HepG2 (cell line): ENCODE measurements around the gene AP1G1. TPM values are rescaled to one million over a fixed set of nuclear protein-coding genes. Genes with fewer than 3 reads are reported as not detected.

Experiments
- ATAC-seq: fragments of 200-7000 bp; cut with Tn5 transposase; 3 replicates; pipeline ENCODE4 v1.9.1; 2020; ENCODE audit warnings: mild to moderate bottlenecking, moderate library complexity
- BruUV-seq: library from RNA; stranded (reverse); fragments of 400-500 nt; replicated peaks from 2 replicates; lab custom pipeline; 2021; lab: Mats Ljungman, UMichigan
- CTCF ChIA-PET: fragments of 300-600 bp; formaldehyde crosslinking; extraction: SDS; loops from one replicate; lab custom pipeline; 2021; ENCODE audit warnings: low total read pairs, inconsistent platforms, low intra/inter-chr PET ratio; lab: Yijun Ruan, JAX
- POLR2A ChIA-PET: fragments of 350-600 bp; sonication (Branson Sonifier 250); formaldehyde crosslinking; loops from one replicate; lab custom pipeline; 2020; ENCODE audit warnings: antibody characterized with exemption, inconsistent platforms; lab: Yijun Ruan, JAX
- DNase-seq: peaks from one replicate; pipeline ENCODE4 v3.0.0-alpha.2; 2015; ENCODE audit warnings: low spot score
- FAIRE-seq: peaks from 3 replicates; lab custom pipeline; 2011; peaks lifted over from hg19 to GRCh38; lab: Jason Lieb, UNC
- H2AFZ ChIP-seq: one replicate; pipeline ENCODE4 v1.6.1; 2011; ENCODE audit warnings: low read length, inconsistent platforms
- H3K27ac ChIP-seq: fragments of 300-600 bp; 3 replicates; pipeline ENCODE4 v1.8.0; 2011; ENCODE audit warnings: mixed run types, mild to moderate bottlenecking, mixed read lengths, low read length, inconsistent platforms; ENCODE audit not compliant: insufficient read depth; ENCODE audit errors: extremely low read length
- H3K27me3 ChIP-seq, 2 experiments: fragments of 200-600 bp in 1 of 2; 2 replicates in 1 of 2; 3 replicates in 1 of 2; pipeline versions ENCODE4 v1.6.0 to v1.8.0; 2011; ENCODE audit warnings: low read length in 2 of 2, mild to moderate bottlenecking in 2 of 2, moderate library complexity in 2 of 2, inconsistent platforms in 1 of 2; ENCODE audit not compliant: insufficient read depth in 2 of 2, control insufficient read depth in 1 of 2
- H3K36me3 ChIP-seq, 2 experiments: fragments of 200-600 bp in 1 of 2; replicated peaks in 1 of 2; 2 replicates in 1 of 2; 3 replicates in 1 of 2; pipeline versions ENCODE4 v1.5.1 to v1.8.0; 2011; ENCODE audit warnings: low read length in 2 of 2, inconsistent platforms in 1 of 2; ENCODE audit not compliant: insufficient read depth in 2 of 2, control insufficient read depth in 1 of 2
- H3K4me1 ChIP-seq: 2 replicates; pipeline ENCODE4 v1.5.1; 2012; ENCODE audit warnings: low read length, inconsistent platforms; ENCODE audit not compliant: insufficient read depth
- H3K4me2 ChIP-seq: 2 replicates; pipeline ENCODE4 v1.6.0; 2011; ENCODE audit warnings: low read depth, low read length, inconsistent platforms
- H3K4me3 ChIP-seq, 3 experiments: fragments of 200-600 bp in 1 of 3; sonication (generic), shearing (Covaris generic) in 1 of 3; replicated peaks in 1 of 3; 2 replicates each; pipeline ENCODE4 v1.5.1; 2011 to 2016; ENCODE audit warnings: low read length in 3 of 3, inconsistent platforms in 2 of 3, low read depth in 2 of 3, mild to moderate bottlenecking in 2 of 3, control low read depth in 1 of 3, mixed read lengths in 1 of 3; ENCODE audit not compliant: insufficient read depth in 1 of 3
- H3K79me2 ChIP-seq: one replicate; pipeline ENCODE4 v1.6.1; 2011; ENCODE audit warnings: low read length, inconsistent platforms; ENCODE audit not compliant: insufficient read depth
- H3K9ac ChIP-seq: 2 replicates; pipeline ENCODE4 v1.6.0; 2011; ENCODE audit warnings: mild to moderate bottlenecking, low read depth, low read length, inconsistent platforms; ENCODE audit not compliant: insufficient read depth
- H3K9me3 ChIP-seq: 2 replicates; pipeline ENCODE4 v1.5.1; 2012; ENCODE audit warnings: mild to moderate bottlenecking, low read length
- H4K20me1 ChIP-seq: 2 replicates; pipeline ENCODE4 v1.6.0; 2011; ENCODE audit warnings: inconsistent platforms, mild to moderate bottlenecking, low read length, moderate library complexity; ENCODE audit not compliant: insufficient read depth
- CEBPZ ChIP-seq: IDR thresholded peaks from 2 replicates; pipeline ENCODE4 v1.6.1; 2012; ENCODE audit warnings: low read length, improper control_type of control experiment
- CTCF ChIP-seq: sonication (generic); formaldehyde crosslinking; IDR thresholded peaks from 2 replicates; pipeline ENCODE4 v1.5.0; 2020; ENCODE audit warnings: mild to moderate bottlenecking, missing genetic modification reagents, moderate library complexity
- FOSL2 ChIP-seq: sonication (generic); formaldehyde crosslinking; IDR thresholded peaks from 2 replicates; pipeline ENCODE4 v1.4.0; 2020; ENCODE audit warnings: missing genetic modification reagents
- KLF9 ChIP-seq: IDR thresholded peaks from 2 replicates; pipeline ENCODE4 v1.6.1; 2016; ENCODE audit warnings: low read depth
- MAFF ChIP-seq: IDR thresholded peaks from 2 replicates; pipeline ENCODE4 v1.6.1; 2011; ENCODE audit warnings: low read depth, low read length, improper control_type of control experiment
- MAFG ChIP-seq: sonication (generic); formaldehyde crosslinking; IDR thresholded peaks from 2 replicates; pipeline ENCODE4 v1.5.1; 2020; ENCODE audit warnings: mild to moderate bottlenecking, missing genetic modification reagents
- MAFK ChIP-seq, 2 experiments: IDR thresholded peaks in 1 of 2; conservative IDR thresholded peaks in 1 of 2; 2 replicates each; pipeline ENCODE4 v1.6.1; 2011; ENCODE audit warnings: improper control_type of control experiment in 2 of 2, low read length in 2 of 2
- NR2F6 ChIP-seq, 2 experiments: IDR thresholded peaks; 2 replicates each; pipeline ENCODE4 v1.6.1; 2016; ENCODE audit warnings: antibody characterized with exemption in 1 of 2, mild to moderate bottlenecking in 1 of 2
- SAFB2 ChIP-seq: sonication (generic); formaldehyde crosslinking; IDR thresholded peaks from 2 replicates; pipeline ENCODE4 v1.5.1; 2020; ENCODE audit warnings: missing genetic modification reagents, low read depth, mild to moderate bottlenecking, borderline replicate concordance
- U2AF2 ChIP-seq: fragments of 200-400 bp; formaldehyde crosslinking; IDR thresholded peaks from 2 replicates; pipeline ENCODE4 v1.6.1; 2017; ENCODE audit warnings: low read depth, mild to moderate bottlenecking, low read length
- ZMAT3 ChIP-seq: sonication (generic); formaldehyde crosslinking; conservative IDR thresholded peaks from 2 replicates; pipeline ENCODE4 v1.7.0; 2021; ENCODE audit warnings: missing genetic modification reagents
- ZMYM2 ChIP-seq: sonication (generic); formaldehyde crosslinking; IDR thresholded peaks from 2 replicates; pipeline ENCODE4 v1.8.0; 2022; ENCODE audit warnings: mild to moderate bottlenecking, missing genetic modification reagents
- ZNF24 ChIP-seq: fragments of 450-650 bp; IDR thresholded peaks from 2 replicates; pipeline ENCODE4 v1.6.1; 2017; ENCODE audit warnings: antibody characterized with exemption, mild to moderate bottlenecking
- ZNF850 ChIP-seq: sonication (generic); formaldehyde crosslinking; conservative IDR thresholded peaks from 2 replicates; pipeline ENCODE4 v1.9.0; 2021; ENCODE audit warnings: mild to moderate bottlenecking, missing genetic modification reagents
- WGBS: methylation state at CpG from one replicate; pipeline ENCODE4 v1.1.6; 2017; ENCODE audit warnings: low lambda C conversion rate; 5-methylcytosine and 5-hydroxymethylcytosine counted together
- in situ Hi-C: cut with HindIII; loops from 2 replicates; pipeline ENCODE4 v1.10.0; 2017; ENCODE audit warnings: low pct_unique_long_range_greater_than_20kb; ENCODE audit not compliant: extremely low pct_ligation_motif_present
- intact Hi-C: fragments of 100-400 bp; cut with micrococcal nuclease; formaldehyde crosslinking; loops from one replicate; pipeline ENCODE4 v1.10.0; 2022; ENCODE audit not compliant: unreplicated experiment
- polyA plus RNA-seq, 8 experiments: library from polyadenylated mRNA; depleted of rRNA in 3 of 8; stranded (reverse) in 7 of 8; unstranded in 1 of 8; fragments of >200 nt; fragmentation: Illumina TruSeq in 4 of 8; extraction: Trizol in 4 of 8; gene quantifications; 2 replicates each; pipeline versions ENCODE4 v1.2.1 to v1.2.3, GENCODE V29; 2011 to 2016; ENCODE audit warnings: low read depth in 4 of 8, missing spikeins in 1 of 8, mixed read lengths in 1 of 8; ENCODE audit not compliant: insufficient read depth in 1 of 8
- total RNA-seq, 5 experiments: library from RNA; depleted of rRNA; stranded (reverse); fragments of >200 nt; fragmentation: Illumina TruSeq; extraction: Trizol; gene quantifications; 2 replicates each; pipeline ENCODE4 v1.2.3, GENCODE V29; 2016; ENCODE audit warnings: low read depth in 1 of 5

The AP1G1 gene
- total and polyA plus RNA-seq, 2 of the 13 experiments (the other 11 are each of a cell fraction or from before 2014, with no cell fraction given) = 62.2 to 66.2 TPM

- no TSS peak for BruUV-seq
- TF ChIP-seq SAFB2 (CRISPR knock-in tag) (no peak), CTCF (CRISPR knock-in tag) (no peak), MAFG (CRISPR knock-in tag) (peak; percentile 67; the same call in 1 of the 2 replicates), MAFF (peak; percentile 100), MAFK (conservative IDR thresholded peaks at IDR 0.05 in 1 of 2, IDR thresholded peaks at IDR 0.05 in 1 of 2; ENCODE audit: low read length in 2 of 2) (peak; percentile 100)
- TF ChIP-seq, all 625 proteins: peak for 3
- Histone ChIP-seq H2AFZ (no peak overlapping the region), H3K4me1 (peaks cover 28% of the 10 kb centered on the region), H4K20me1 (peaks cover 8% of the 10 kb centered on the region), H3K36me3 (peaks cover 0 to 18% of the 10 kb centered on the region in 2 experiments; a peak in 4 of 5 replicates), H3K27me3 (peaks cover 0 to 6% of the 10 kb centered on the region in 2 experiments; a peak in 1 of 5 replicates), H3K79me2 (peaks cover 86% of the 10 kb centered on the region), H3K9me3 (no peaks in the 10 kb centered on the region), H3K9ac (no peak overlapping the region), H3K4me2 (no peak overlapping the region), H3K27ac (no peak overlapping the region), H3K4me3 (no peak overlapping the region)
- WGBS = 95% methylated on average over 1 of the region's 1 CpG
- ChIA-PET CTCF (no interaction called here), POLR2A (no interaction called here)
- ATAC-seq (no peak), DNase-seq (no peak), FAIRE-seq (no peak)
- intact Hi-C loops (no loop called here), in situ Hi-C loops (no loop called here)
Measured at GRCh38 chr16:71803305-71803690, 5.3 kb downstream of the AP1G1 start.

- H3K4me1 ChIP-seq = peaks cover 15% of the 10 kb centered on the region
- no peaks in the 10 kb centered on the region for H3K27me3 ChIP-seq
- no peak overlapping the region for H3K9ac ChIP-seq
- DNase-seq (no peak), FAIRE-seq (no peak), ATAC-seq (no peak)
- H3K9me3 ChIP-seq = no peaks in the 10 kb centered on the region
- POLR2A ChIA-PET = no interaction called here
- no peak overlapping the region for H3K27ac ChIP-seq
- H3K36me3 ChIP-seq = peaks cover 8 to 41% of the 10 kb centered on the region in 2 experiments; a peak in 4 of 5 replicates
- CTCF ChIA-PET = no interaction called here
- in situ Hi-C loops = no loop called here
- 91% methylated on average over 2 of the region's 2 CpGs for WGBS
- no peak overlapping the region for H2AFZ ChIP-seq
- intact Hi-C loops = no loop called here
- H4K20me1 ChIP-seq = peaks cover 30% of the 10 kb centered on the region
- no peak overlapping the region for H3K4me3 ChIP-seq
- H3K4me2 ChIP-seq = no peak overlapping the region
- H3K79me2 ChIP-seq = peaks cover 89% of the 10 kb centered on the region
- no TSS peak for BruUV-seq
- TF ChIP-seq U2AF2 (no peak), ZMAT3 (CRISPR knock-in tag) (no peak), ZNF850 (no peak), KLF9 (no peak), FOSL2 (CRISPR knock-in tag) (no peak), CEBPZ (no peak), ZMYM2 (CRISPR knock-in tag) (no peak), NR2F6 (IDR thresholded peaks at IDR 0.05) (no peak), NR2F6 (CRISPR knock-in tag; IDR thresholded peaks at IDR 0.05) (no peak), ZNF24 (no peak)
Measured at GRCh38 chr16:71796501-71797097, 12.0 kb downstream of the AP1G1 start.
